A549 (cell line): ENCODE measurements around the gene TNPO3. TPM values are rescaled to one million over a fixed set of nuclear protein-coding genes. Genes with fewer than 3 reads are reported as not detected.
A peak's percentile ranks its signal among the peaks of the same experiment; 100 is the strongest.

Source experiments
- ATAC-seq, 2 experiments: fragments of 200-7000 bp in 1 of 2; fragments of >200 bp in 1 of 2; cut with Nextera tagmentation in 1 of 2; cut with Tn5 transposase in 1 of 2; 3 replicates each; pipeline versions ENCODE4 v1.8.0 to v1.9.1; 2018 to 2020; ENCODE audit warnings: mild to moderate bottlenecking in 1 of 2, moderate library complexity in 1 of 2
- CTCF ChIA-PET: fragments of 300-600 bp; sonication (Branson Sonifier 250); formaldehyde crosslinking; extraction: SDS; loops from one replicate; lab custom pipeline; 2021; ENCODE audit warnings: antibody characterized with exemption, inconsistent platforms; lab: Yijun Ruan, JAX
- POLR2A ChIA-PET: fragments of 350-600 bp; formaldehyde crosslinking; extraction: SDS; loops from one replicate; lab custom pipeline; 2021; ENCODE audit warnings: antibody characterized with exemption, inconsistent platforms; lab: Yijun Ruan, JAX
- DNase-seq, 2 experiments: peaks; one replicate each; pipeline versions ENCODE4 v3.0.0 to v3.0.0-alpha.2; 2011 to 2016; ENCODE audit warnings: low read depth in 1 of 2, low spot score in 1 of 2
- FAIRE-seq: peaks from 2 replicates; lab custom pipeline; 2011; peaks lifted over from hg19 to GRCh38; lab: Jason Lieb, UNC
- H3K27ac ChIP-seq, 2 experiments: fragments of >200 bp; sonication (Bioruptor Twin); formaldehyde crosslinking; 3 replicates each; pipeline ENCODE4 v1.5.1; 2016 to 2017
- H3K4me1 ChIP-seq: fragments of >200 bp; sonication (Bioruptor Twin); formaldehyde crosslinking; 3 replicates; pipeline ENCODE4 v1.6.1; 2016
- H3K4me2 ChIP-seq: fragments of >200 bp; sonication (Bioruptor Twin); formaldehyde crosslinking; 3 replicates; pipeline ENCODE4 v1.6.1; 2016
- H3K4me3 ChIP-seq: fragments of >200 bp; sonication (Bioruptor Twin); formaldehyde crosslinking; 3 replicates; pipeline ENCODE4 v1.5.1; 2016
- H3K9me3 ChIP-seq: fragments of >200 bp; sonication (Bioruptor Twin); formaldehyde crosslinking; 3 replicates; pipeline ENCODE4 v1.6.1; 2016
- ATOH8 ChIP-seq: fragments of 250-450 bp; sonication (Bioruptor Pico); IDR thresholded peaks from 2 replicates; pipeline ENCODE4 v1.5.0; 2020; ENCODE audit warnings: low read depth, mild to moderate bottlenecking, moderate library complexity
- CBX8 ChIP-seq: fragments of 200-600 bp; sonication (generic); IDR thresholded peaks from 2 replicates; pipeline ENCODE4 v1.6.1; 2016
- CHD2 ChIP-seq: fragments of 150-350 bp; IDR thresholded peaks from 2 replicates; pipeline ENCODE4 v1.6.1; 2014; ENCODE audit warnings: low read length; ENCODE audit not compliant: partially characterized antibody
- CHD4 ChIP-seq: fragments of 200-600 bp; sonication (generic); IDR thresholded peaks from 2 replicates; pipeline ENCODE4 v1.6.1; 2016; ENCODE audit warnings: antibody characterized with exemption, mild to moderate bottlenecking, borderline replicate concordance
- FOXS1 ChIP-seq: fragments of 250-450 bp; sonication (Bioruptor Pico); IDR thresholded peaks from 2 replicates; pipeline ENCODE4 v1.5.0; 2020; ENCODE audit warnings: mild to moderate bottlenecking, moderate library complexity
- GATA3 ChIP-seq: IDR thresholded peaks from 2 replicates; pipeline ENCODE4 v1.6.1; 2012; ENCODE audit warnings: borderline replicate concordance
- HDAC2 ChIP-seq: fragments of 200-600 bp; sonication (generic); IDR thresholded peaks from 2 replicates; pipeline ENCODE4 v1.6.1; 2016
- HOXA7 ChIP-seq: fragments of 250-450 bp; sonication (Bioruptor Pico); IDR thresholded peaks from 2 replicates; pipeline ENCODE4 v1.5.0; 2020; ENCODE audit warnings: mild to moderate bottlenecking, moderate library complexity
- JUN ChIP-seq, 2 experiments: fragments of >200 bp; sonication (Bioruptor Twin); formaldehyde crosslinking; IDR thresholded peaks; 2 replicates in 1 of 2; 3 replicates in 1 of 2; pipeline ENCODE4 v1.6.1; 2016 to 2017
- KDM1A ChIP-seq: fragments of 200-600 bp; sonication (generic); IDR thresholded peaks from 2 replicates; pipeline ENCODE4 v1.6.1; 2016; ENCODE audit warnings: low read depth, mild to moderate bottlenecking
- KDM5A ChIP-seq: fragments of 200-600 bp; sonication (generic); IDR thresholded peaks from 2 replicates; pipeline ENCODE4 v1.6.1; 2016; ENCODE audit warnings: antibody characterized with exemption, mild to moderate bottlenecking
- MAFK ChIP-seq: fragments of 450-650 bp; IDR thresholded peaks from 2 replicates; pipeline ENCODE4 v1.6.1; 2014; ENCODE audit not compliant: partially characterized antibody
- MYC ChIP-seq: IDR thresholded peaks from 2 replicates; pipeline ENCODE4 v1.6.1; 2012; ENCODE audit warnings: mild to moderate bottlenecking, inconsistent platforms, low read length, improper control_type of control experiment, borderline replicate concordance
- NR3C1 ChIP-seq: fragments of >200 bp; sonication (Bioruptor Twin); formaldehyde crosslinking; IDR thresholded peaks from 3 replicates; pipeline ENCODE4 v1.6.1; 2017
- PBX3 ChIP-seq: IDR thresholded peaks from 2 replicates; pipeline ENCODE4 v1.6.1; 2012
- POLR2A ChIP-seq: IDR thresholded peaks from 2 replicates; pipeline ENCODE4 v1.6.1; 2012; ENCODE audit warnings: mild to moderate bottlenecking, low read length
- RCOR1 ChIP-seq: fragments of 150-350 bp; IDR thresholded peaks from 2 replicates; pipeline ENCODE4 v1.6.1; 2014; ENCODE audit warnings: antibody characterized with exemption, low read length, low read depth
- RFX5 ChIP-seq: fragments of 450-650 bp; IDR thresholded peaks from 2 replicates; pipeline ENCODE4 v1.7.1; 2014; ENCODE audit warnings: antibody characterized with exemption, mild to moderate bottlenecking, moderate library complexity
- SREBF2 ChIP-seq: fragments of 450-650 bp; IDR thresholded peaks from 2 replicates; pipeline ENCODE4 v1.6.1; 2014; ENCODE audit warnings: mild to moderate bottlenecking, moderate library complexity
- TP53 ChIP-seq: fragments of 250-450 bp; sonication (Bioruptor Pico); IDR thresholded peaks from 2 replicates; pipeline ENCODE4 v1.5.0; 2021; ENCODE audit warnings: mild to moderate bottlenecking, moderate library complexity
- USF2 ChIP-seq: fragments of 450-650 bp; IDR thresholded peaks from 2 replicates; pipeline ENCODE4 v1.6.1; 2014; ENCODE audit warnings: antibody characterized with exemption
- ZSCAN20 ChIP-seq: fragments of 250-450 bp; sonication (Bioruptor Pico); IDR thresholded peaks from 2 replicates; pipeline ENCODE4 v1.8.0; 2022; ENCODE audit warnings: mild to moderate bottlenecking, moderate library complexity
- WGBS: methylation state at CpG from one replicate; pipeline ENCODE4 v1.1.6; 2017; ENCODE audit errors: missing lambda C conversion rate; 5-methylcytosine and 5-hydroxymethylcytosine counted together
- polyA plus RNA-seq, 4 experiments: library from polyadenylated mRNA; depleted of rRNA in 3 of 4; stranded (reverse); fragments of >200 nt; fragmentation: RNase III in 1 of 4; extraction: RNeasy Plus Mini Kit Qiagen cat#74134 plus additional on column Dnase treatment in 1 of 4; gene quantifications; 2 replicates in 3 of 4; 3 replicates in 1 of 4; pipeline ENCODE4 v1.2.3, GENCODE V29; 2011 to 2017
- TF ChIP-seq, protein P1 (sequence below): fragments of >200 bp; sonication (Bioruptor Twin); formaldehyde crosslinking; IDR thresholded peaks from 3 replicates; pipeline ENCODE4 v1.6.1; 2016

The TNPO3 gene
- polyA plus RNA-seq, 2 of the 4 experiments (the other 2 are of a cell fraction) = 43.2 to 66.9 TPM

- Histone ChIP-seq H3K4me2 (no peak overlapping the region), H3K4me1 (no peaks in the 10 kb centered on the region)
- no peak for ATAC-seq
- POLR2A ChIA-PET = no interaction called here
- TF ChIP-seq SREBF2 (no peak), MAFK (peak; percentile 56)
- TF ChIP-seq, all 56 proteins: peak for 1
- H3K4me3 ChIP-seq = no peak overlapping the region
- WGBS = 98% methylated on average over 1 of the region's 1 CpG
- FAIRE-seq (no peak), DNase-seq (no peak)
- H3K27ac ChIP-seq = no peak overlapping the region
- H3K9me3 ChIP-seq = no peaks in the 10 kb centered on the region
- CTCF ChIA-PET = interaction anchor here (1.1 to 1.9 kb wide), 2 partner anchors 12 to 18 kb away, joined by 5 to 7 read pairs; no protein-coding TSS in a partner anchor
Observed at GRCh38 chr7:129073204-129073603, 18.3 kb upstream of the TNPO3 start.

GRCh38 chr7:129072479-129073011, 17.6 kb upstream of the TNPO3 start:
- ChIA-PET POLR2A (no interaction called here), CTCF (interaction anchor here (1.1 kb wide), 1 partner anchor 19 kb away, joined by 5 read pairs; no protein-coding TSS in a partner anchor)
- no peak; a peak in 1 of 6 replicates for ATAC-seq

GRCh38 chr7:129069021-129069420, 14.1 kb upstream of the TNPO3 start:
- CTCF ChIA-PET = interaction anchor here (1.3 to 4.5 kb wide), 2 partner anchors 21 to 23 kb away, joined by 4 to 26 read pairs; no protein-coding TSS in a partner anchor
- H3K27ac ChIP-seq = no peak overlapping the region
- TF ChIP-seq POLR2A = no peak
- TF ChIP-seq TP53 = no peak
- no peak for TF ChIP-seq USF2
- TF ChIP-seq HDAC2 = no peak
- TF ChIP-seq, protein P1, sequence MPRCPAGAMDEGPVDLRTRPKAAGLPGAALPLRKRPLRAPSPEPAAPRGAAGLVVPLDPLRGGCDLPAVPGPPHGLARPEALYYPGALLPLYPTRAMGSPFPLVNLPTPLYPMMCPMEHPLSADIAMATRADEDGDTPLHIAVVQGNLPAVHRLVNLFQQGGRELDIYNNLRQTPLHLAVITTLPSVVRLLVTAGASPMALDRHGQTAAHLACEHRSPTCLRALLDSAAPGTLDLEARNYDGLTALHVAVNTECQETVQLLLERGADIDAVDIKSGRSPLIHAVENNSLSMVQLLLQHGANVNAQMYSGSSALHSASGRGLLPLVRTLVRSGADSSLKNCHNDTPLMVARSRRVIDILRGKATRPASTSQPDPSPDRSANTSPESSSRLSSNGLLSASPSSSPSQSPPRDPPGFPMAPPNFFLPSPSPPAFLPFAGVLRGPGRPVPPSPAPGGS = no peak
- no peak for TF ChIP-seq PBX3
- TF ChIP-seq, all 56 proteins: peak for 0
- ATAC-seq (no peak), DNase-seq (no peak), FAIRE-seq (no peak)
- WGBS = 63% methylated on average over 5 of the region's 5 CpGs
- no peaks in the 10 kb centered on the region for H3K9me3 ChIP-seq
- peaks cover 14% of the 10 kb centered on the region for H3K4me1 ChIP-seq
- POLR2A ChIA-PET = interaction anchor here (3.4 kb wide), 1 partner anchor 14 kb away, joined by 25 read pairs; the partner anchor contains the start of gene TNPO3
- H3K4me3 ChIP-seq = no peak overlapping the region
- H3K4me2 ChIP-seq = no peak overlapping the region

More at GRCh38 chr7:129072479-129073011, 17.6 kb upstream of the TNPO3 start:
- FAIRE-seq = no peak
- TF ChIP-seq GATA3 = no peak
- no peak for TF ChIP-seq SREBF2
- TF ChIP-seq POLR2A = no peak
- no peak for TF ChIP-seq ATOH8 (CRISPR knock-in tag)
- no peak for TF ChIP-seq MYC
- TF ChIP-seq FOXS1 (CRISPR knock-in tag) = no peak
- TF ChIP-seq HOXA7 = no peak
- TF ChIP-seq KDM5A = no peak
- TF ChIP-seq JUN (IDR thresholded peaks at IDR 0.05) = no peak
- TF ChIP-seq RCOR1 = no peak
- TF ChIP-seq TP53 = no peak
- no peak for TF ChIP-seq ZSCAN20 (CRISPR knock-in tag)
- no peak for TF ChIP-seq RFX5
- TF ChIP-seq KDM1A = no peak
- TF ChIP-seq, protein P1 = no peak
- TF ChIP-seq CBX8 = no peak
- TF ChIP-seq NR3C1 = no peak
- no peak for TF ChIP-seq CHD2
- TF ChIP-seq CHD4 = no peak
- DNase-seq = no peak
- WGBS = 71% methylated on average over 9 of the region's 9 CpGs
- H3K9me3 ChIP-seq = no peaks in the 10 kb centered on the region
- H3K4me3 ChIP-seq = no peak overlapping the region
- peaks cover under 1% of the 10 kb centered on the region; the same call in 1 of the 3 replicates for H3K4me1 ChIP-seq
- H3K27ac ChIP-seq = no peak overlapping the region
- no peak overlapping the region for H3K4me2 ChIP-seq
